ENCODE measurements around the gene DNAH5. TPM values are rescaled to one million over a fixed set of nuclear protein-coding genes. Genes with fewer than 3 reads are reported as not detected.
"Not testable (repeated sequence)": the region's sequence is repeated elsewhere in the genome, so short reads cannot be mapped to it uniquely, and the experiment has no call there.

The DNAH5 gene
- total and polyA plus RNA-seq, 2 of the 8 experiments (the other 6 are each of a cell fraction or from before 2014, with no cell fraction given), result 0.30 to 0.73 TPM

DNA sequence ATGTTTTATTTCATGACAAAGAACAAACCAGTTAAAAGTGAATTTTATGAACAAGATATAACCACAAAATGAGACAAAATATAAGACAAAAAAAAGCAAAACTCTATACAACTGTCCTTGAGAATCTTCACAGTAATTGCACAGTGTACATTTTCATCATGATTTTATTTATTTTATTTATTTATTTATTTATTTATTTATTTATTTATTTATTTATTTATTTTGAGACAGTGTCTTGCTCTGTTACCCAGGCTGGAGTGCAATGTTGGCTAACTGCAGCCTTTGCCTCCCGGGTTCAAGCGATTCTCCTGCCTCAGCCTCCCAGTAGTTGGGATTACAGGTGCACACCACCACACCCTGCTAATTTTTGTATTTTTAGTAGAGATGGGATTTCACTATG is 145.9 kb downstream of the DNAH5 start:
- not testable (repeated sequence) for H3K79me2 ChIP-seq (ENCODE audit: control insufficient read depth in 1 of 2, insufficient read depth in 2 of 2, low read length in 2 of 2); FAIRE-seq

More for the DNA sequence above, 145.9 kb downstream of the DNAH5 start:
- H4K5ac ChIP-seq (ENCODE audit: insufficient read length, low read depth, low read length); H2BK20ac ChIP-seq (ENCODE audit: low read length); H3K36me3 ChIP-seq (ENCODE audit: control insufficient read depth in 2 of 4, insufficient read depth in 4 of 4, low read length in 3 of 4); H3K4ac ChIP-seq (replicated peaks; ENCODE audit: insufficient read length, low read depth, low read length); H4K91ac ChIP-seq (replicated peaks; ENCODE audit: insufficient read length, low read length); H3K27me3 ChIP-seq (replicated peaks in 1 of 4; ENCODE audit: control insufficient read depth in 3 of 4, extremely low read depth in 1 of 4, insufficient read depth in 3 of 4, low read length in 3 of 4); CTCF ChIA-PET (ENCODE audit: partially characterized antibody); H3K23me2 ChIP-seq (ENCODE audit: low read depth, low read length); H3K27ac ChIP-seq (ENCODE audit: low read depth, low read length); H4K20me1 ChIP-seq (replicated peaks in 1 of 2; ENCODE audit: control insufficient read depth in 1 of 2, insufficient read depth in 2 of 2, low read length in 2 of 2); H2BK5ac ChIP-seq (ENCODE audit: low read depth, low read length); H2AK5ac ChIP-seq (ENCODE audit: low read depth, low read length); H3K9me3 ChIP-seq (ENCODE audit: insufficient read depth in 2 of 2, low read depth in 1 of 2, low read length in 1 of 2); H2BK15ac ChIP-seq (ENCODE audit: low read length); H3K4me3 ChIP-seq (ENCODE audit: extremely low read depth in 1 of 4, insufficient read depth in 2 of 4, low read depth in 3 of 4, low read length in 4 of 4); H3K9ac ChIP-seq (replicated peaks in 1 of 4; ENCODE audit: extremely low read depth in 1 of 4, low read depth in 3 of 4, low read length in 3 of 4); DNase-seq (ENCODE audit: low read depth in 1 of 2, low spot score in 2 of 2); H3K56ac ChIP-seq (replicated peaks; ENCODE audit: insufficient read length, low read depth, low read length); H3K4me1 ChIP-seq (replicated peaks in 1 of 4; ENCODE audit: control insufficient read depth in 3 of 4, insufficient read depth in 4 of 4, low read length in 3 of 4); H4K8ac ChIP-seq (ENCODE audit: extremely low read depth, insufficient read depth, low read length); H3K23ac ChIP-seq (ENCODE audit: insufficient read length); H3K4me2 ChIP-seq (ENCODE audit: insufficient read depth in 1 of 2, low read depth in 2 of 2, low read length in 2 of 2); H2BK12ac ChIP-seq (ENCODE audit: low read depth, low read length); H3K14ac ChIP-seq (ENCODE audit: insufficient read length); H3K18ac ChIP-seq (ENCODE audit: extremely low read depth, low read length); H3K79me1 ChIP-seq (ENCODE audit: low read depth, low read length); POLR2A ChIA-PET (ENCODE audit: partially characterized antibody); H2BK120ac ChIP-seq (replicated peaks; ENCODE audit: low read depth, low read length); H2AFZ ChIP-seq (ENCODE audit: low read length): not testable (repeated sequence)
- WGBS, 2 experiments (ENCODE audit: extremely low coverage in 1 of 2, insufficient coverage in 1 of 2, insufficient read length in 1 of 2, insufficient replicate concordance in 2 of 2, low coverage in 1 of 2, low lambda C conversion rate in 2 of 2, missing lambda C conversion rate in 1 of 2), result 100% methylated on average over 2 of the region's 2 CpGs; no CpG with 5 or more reads in 1 of the 2 experiments

Measured in H1 (cell line).